Heart right ventricle (tissue), 16 donors: Measurements from ENCODE around the gene GPR176. TPM values are rescaled to one million over a fixed set of nuclear protein-coding genes. Genes with fewer than 3 reads are reported as not detected.
"Not testable (repeated sequence)": the region's sequence is repeated elsewhere in the genome, so short reads cannot be mapped to it uniquely, and the experiment has no call there.

ENCODE experiments used
- ATAC-seq, 8 donors: fragments of 200-7000 bp; cut with Tn5 transposase; one replicate each; pipeline ENCODE4 v1.9.1; 2020; ENCODE audit warnings: mild to moderate bottlenecking in 8 of 8, moderate library complexity in 8 of 8, moderate number of reproducible peaks in 1 of 8
- DNase-seq, 2 donors: peaks; one replicate each; pipeline ENCODE4 v3.0.0-alpha.2; 2020
- H3K27ac ChIP-seq, 10 donors: fragments of 200-600 bp; sonication (generic) in 2 of 10; one replicate each; pipeline versions ENCODE4 v1.5.0 to v1.8.0; 2020 to 2022; ENCODE audit warnings: mild to moderate bottlenecking in 3 of 10
- H3K27me3 ChIP-seq, 7 donors: fragments of 200-600 bp; one replicate each; pipeline ENCODE4 v1.8.0; 2021 to 2022; ENCODE audit warnings: mild to moderate bottlenecking in 2 of 7
- H3K36me3 ChIP-seq, 9 donors: fragments of 200-600 bp; sonication (generic) in 1 of 9; one replicate each; pipeline versions ENCODE4 v1.5.0 to v1.8.0; 2020 to 2022; ENCODE audit warnings: mild to moderate bottlenecking in 2 of 9
- H3K4me1 ChIP-seq, 9 donors: fragments of 200-600 bp; sonication (generic) in 1 of 9; one replicate each; pipeline versions ENCODE4 v1.5.0 to v1.8.0; 2020 to 2022; ENCODE audit warnings: mild to moderate bottlenecking in 4 of 9
- H3K4me3 ChIP-seq, 10 donors: fragments of 200-600 bp; sonication (generic) in 2 of 10; one replicate each; pipeline versions ENCODE4 v1.5.0 to v1.8.0; 2020 to 2022; ENCODE audit warnings: mild to moderate bottlenecking in 7 of 10, moderate library complexity in 2 of 10
- H3K9me3 ChIP-seq, 11 donors: fragments of 200-600 bp in 10 of 11; sonication (generic) in 2 of 11; one replicate each; pipeline versions ENCODE4 v1.5.0 to v1.8.0; 2013 to 2022; ENCODE audit warnings: mild to moderate bottlenecking in 2 of 11, control low read depth in 1 of 11, moderate library complexity in 1 of 11
- CTCF ChIP-seq, 9 donors: fragments of 200-600 bp; sonication (generic) in 2 of 9; IDR thresholded peaks; one replicate each; pipeline versions ENCODE4 v1.5.0 to v1.8.0; 2021 to 2022; ENCODE audit warnings: antibody characterized with exemption in 9 of 9, mild to moderate bottlenecking in 5 of 9, moderate library complexity in 1 of 9
- WGBS, 2 donors: extraction: QIAGEN DNeasy Blood & Tissue Kit; methylation state at CpG; one replicate each; pipeline ENCODE4 v1.1.7; 2013; ENCODE audit warnings: inconsistent platforms in 1 of 2; 5-methylcytosine and 5-hydroxymethylcytosine counted together
- intact Hi-C, 10 donors: fragments of 100-400 bp; cut with DNase I; formaldehyde crosslinking; loops; one replicate each; pipeline versions ENCODE4 v1.11.1 to v1.14.2; 2022
- polyA plus RNA-seq, 2 donors: library from polyadenylated mRNA; stranded (reverse); fragments of 200-250 nt; gene quantifications; one replicate each; pipeline ENCODE4 v1.2.3, GENCODE V29; 2013
- total RNA-seq, 10 donors: library from RNA; stranded (reverse); fragmentation: NEBNext Ultra II Directional in 3 of 10; extraction: Animal tissue kit (Norgen Biotek cat#: 25700) in 3 of 10; gene quantifications; one replicate each; pipeline versions ENCODE4 v1.2.1 to v1.2.4, GENCODE V29; 2021 to 2023
- donor health status: Arrhythmogenic right ventricular cardiomyopathy.
- donor health status: ischemic (EF 13 %, LVEDD 7.1; RV severe dilation, severe dysfunction).
- donor health status: healthy with polysubstance abuse.
- donor health status: DM: no; HTN: yes; CAD: no.
- donor health status: DM: no; HTN: no; CAD: no.
- donor health status: ischemic (EF 25% LVEDD 6.9; RV normal size, moderate dysfunction).
- donor health status: ischemic (EF 25% LVEDD 5.7; RV mildly dilated, moderate dysfunction).
- donor health status: healthy.
- donor health status: DM: yes; HTN: yes; CAD: no.
- donor health status: Ischemic cardiomyopathy.
- donor health status: ischemic (EF 35%, LVEDD 5.7; RV mildly dilated, moderate dysfunction).
- donor health status: nonischemic (EF 11% LVEDD 7.7; RV severe dilation, severe dysfunction).
- donor health status: DM: yes; HTN: yes; CAD: no.
- donor health status: PGD.
- donor health status: ischemic (EF 29% LVEDD 5.4; RV normal size, mild dysfunction).
- donor health status: nonischemic (EF 23%, LVEDD 6.1; RV moderate dilation, normal function).

The GPR176 gene
- total and polyA plus RNA-seq, 12 donors = 0.87 to 3.1 (median 1.6) TPM

- intact Hi-C loops = no loop called here
- no peak for DNase-seq
- Histone ChIP-seq H3K4me3 (no peak overlapping the region), H3K36me3 (no peaks in the 10 kb centered on the region), H3K27ac (no peak overlapping the region), H3K9me3 (no peaks in the 10 kb centered on the region), H3K4me1 (peaks cover 0 to 8% (median 0%) of the 10 kb centered on the region in 9 donors), H3K27me3 (no peaks in the 10 kb centered on the region)
- no peak for TF ChIP-seq CTCF (IDR thresholded peaks at IDR 0.05)
- no peak for ATAC-seq
These were observed 102.2 kb downstream of the GPR176 start for GRCh38 chr15:39817892-39818291.

DNA sequence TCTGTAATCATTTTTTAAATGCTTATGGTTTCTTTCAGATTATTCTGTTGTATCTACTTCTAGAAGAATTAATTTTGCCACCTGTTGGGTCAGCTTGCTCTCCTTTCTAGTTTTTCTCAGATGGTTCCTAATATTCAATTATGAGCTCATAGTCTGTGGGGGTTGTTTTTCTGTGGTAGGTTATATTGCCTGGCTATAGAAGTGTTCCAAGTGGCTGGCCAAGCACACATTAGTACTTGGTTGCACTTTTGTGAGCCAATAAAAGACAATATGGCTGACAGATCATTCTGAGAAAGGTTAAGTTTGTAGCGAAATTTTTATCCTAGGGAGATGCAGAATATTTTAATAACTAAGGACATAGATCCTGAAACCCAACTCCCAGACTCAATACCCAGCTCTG lies 105.6 kb downstream of the GPR176 start:
- WGBS, 2 donors = 88 to 91% methylated on average over 1 of the region's 1 CpG
- Histone ChIP-seq H3K4me3 (no peak overlapping the region), H3K27me3 (no peaks in the 10 kb centered on the region), H3K36me3 (no peaks in the 10 kb centered on the region), H3K27ac (no peak overlapping the region), H3K4me1 (peaks cover 0 to 8% (median 0%) of the 10 kb centered on the region in 9 donors), H3K9me3 (no peaks in the 10 kb centered on the region)
- TF ChIP-seq CTCF (IDR thresholded peaks at IDR 0.05) = no peak
- ATAC-seq = no peak
- intact Hi-C loops = no loop called here
- DNase-seq = no peak

DNA sequence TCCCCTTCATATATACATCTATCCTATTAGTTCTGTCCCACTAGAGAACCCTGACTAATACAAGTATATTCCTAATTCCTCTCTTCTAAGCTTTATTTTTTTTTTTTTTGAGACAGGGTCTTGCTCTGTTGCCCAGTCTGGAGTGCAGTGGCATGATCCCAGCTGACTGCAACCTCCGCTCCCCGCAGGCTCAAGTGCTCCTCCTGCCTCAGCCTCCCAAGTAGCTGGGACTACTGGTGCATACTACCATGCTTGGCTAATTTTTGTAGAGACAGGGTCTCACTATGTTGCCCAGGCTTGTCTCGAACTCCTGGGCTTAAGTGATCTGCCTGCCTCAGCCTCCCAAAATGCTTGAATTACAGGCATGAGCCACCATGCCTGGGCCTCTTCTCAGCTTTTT lies 107.4 kb downstream of the GPR176 start:
- intact Hi-C loops, H3K27me3 ChIP-seq, H3K9me3 ChIP-seq, H3K27ac ChIP-seq, H3K4me1 ChIP-seq, H3K36me3 ChIP-seq, H3K4me3 ChIP-seq, DNase-seq, ATAC-seq: not testable (repeated sequence)
- WGBS, 2 donors = 96 to 98% methylated on average over 3 of the region's 3 CpGs

GRCh38 chr15:39808909-39809308 lies 111.2 kb downstream of the GPR176 start:
- Histone ChIP-seq H3K4me3 (no peak overlapping the region), H3K4me1 (peaks cover 0 to 3% (median 0%) of the 10 kb centered on the region in 9 donors), H3K27me3 (peaks cover 0 to 6% (median 0%) of the 10 kb centered on the region in 7 donors), H3K9me3 (no peaks in the 10 kb centered on the region), H3K27ac (no peak overlapping the region), H3K36me3 (no peaks in the 10 kb centered on the region)
- no peak for TF ChIP-seq CTCF (IDR thresholded peaks at IDR 0.05)
- intact Hi-C loops = no loop called here
- ATAC-seq (no peak), DNase-seq (no peak)
- 51% methylated on average over 3 of the region's 3 CpGs for WGBS, 2 donors

- H3K9me3 ChIP-seq = no peaks in the 10 kb centered on the region
- ATAC-seq (no peak), DNase-seq (no peak)
- peaks cover 0 to 6% (median 0%) of the 10 kb centered on the region in 7 donors for H3K27me3 ChIP-seq
- H3K4me3 ChIP-seq = no peak overlapping the region
- H3K27ac ChIP-seq = no peak overlapping the region
- intact Hi-C loops = no loop called here
- WGBS, 2 donors = 87 to 90% methylated on average over 4 of the region's 4 CpGs
- no peak for TF ChIP-seq CTCF (IDR thresholded peaks at IDR 0.05)
- H3K36me3 ChIP-seq = no peaks in the 10 kb centered on the region
- H3K4me1 ChIP-seq = peaks cover 0 to 4% (median 0%) of the 10 kb centered on the region in 9 donors
These were observed 112.3 kb downstream of the GPR176 start for GRCh38 chr15:39807791-39808190.
